ENCODE data around the gene TPX2.

DNA sequence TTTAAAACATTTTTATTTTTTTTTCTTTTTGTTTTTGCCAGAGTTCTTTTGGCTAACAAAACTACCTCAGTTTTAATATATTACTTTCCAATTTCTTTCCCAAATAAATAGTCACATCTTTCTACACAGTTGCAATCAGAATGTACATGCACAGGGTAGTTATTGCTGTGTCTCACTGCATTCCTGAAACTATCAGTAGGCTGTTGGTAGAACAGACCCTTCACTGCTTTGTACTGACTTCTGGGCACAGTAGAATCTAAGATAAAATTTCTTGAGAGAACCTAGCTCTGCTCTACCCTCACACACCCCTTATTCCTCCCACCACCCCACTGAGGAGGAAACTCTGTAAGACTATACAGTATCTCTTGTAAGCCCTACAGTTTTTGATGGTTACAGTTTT lies 19.9 kb downstream of the TPX2 start:
- TF ChIP-seq, protein P1, sequence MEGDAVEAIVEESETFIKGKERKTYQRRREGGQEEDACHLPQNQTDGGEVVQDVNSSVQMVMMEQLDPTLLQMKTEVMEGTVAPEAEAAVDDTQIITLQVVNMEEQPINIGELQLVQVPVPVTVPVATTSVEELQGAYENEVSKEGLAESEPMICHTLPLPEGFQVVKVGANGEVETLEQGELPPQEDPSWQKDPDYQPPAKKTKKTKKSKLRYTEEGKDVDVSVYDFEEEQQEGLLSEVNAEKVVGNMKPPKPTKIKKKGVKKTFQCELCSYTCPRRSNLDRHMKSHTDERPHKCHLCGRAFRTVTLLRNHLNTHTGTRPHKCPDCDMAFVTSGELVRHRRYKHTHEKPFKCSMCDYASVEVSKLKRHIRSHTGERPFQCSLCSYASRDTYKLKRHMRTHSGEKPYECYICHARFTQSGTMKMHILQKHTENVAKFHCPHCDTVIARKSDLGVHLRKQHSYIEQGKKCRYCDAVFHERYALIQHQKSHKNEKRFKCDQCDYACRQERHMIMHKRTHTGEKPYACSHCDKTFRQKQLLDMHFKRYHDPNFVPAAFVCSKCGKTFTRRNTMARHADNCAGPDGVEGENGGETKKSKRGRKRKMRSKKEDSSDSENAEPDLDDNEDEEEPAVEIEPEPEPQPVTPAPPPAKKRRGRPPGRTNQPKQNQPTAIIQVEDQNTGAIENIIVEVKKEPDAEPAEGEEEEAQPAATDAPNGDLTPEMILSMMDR (IDR thresholded peaks at IDR 0.05) = no peak
- TF ChIP-seq POLR2A (IDR thresholded peaks at IDR 0.05) = no peak
